ENCODE data around the gene BAZ1B. TPM values are rescaled to one million over a fixed set of nuclear protein-coding genes. Genes with fewer than 3 reads are reported as not detected.
"Not testable (repeated sequence)": the region's sequence is repeated elsewhere in the genome, so short reads cannot be mapped to it uniquely, and the experiment has no call there.

BAZ1B gene
- total RNA-seq, 1 donor from 2014 or later, result 134 TPM

GRCh38 chr7:73426016-73426415 is 96.1 kb downstream of the BAZ1B start:
- Mint-ChIP-seq H3K4me3 (no peak overlapping the region), H3K36me3 (ENCODE audit: low read depth) (no peaks in the 10 kb centered on the region), H3K4me1 (peaks cover 20% of the 10 kb centered on the region), H3K9me3 (no peaks in the 10 kb centered on the region), H3K27ac (ENCODE audit: unreplicated experiment) (no peak overlapping the region), H3K27me3 (ENCODE audit: low read depth) (no peaks in the 10 kb centered on the region)
- DNase-seq (ENCODE audit: low read depth, low spot score), result no peak
- TF ChIP-seq, protein P1, sequence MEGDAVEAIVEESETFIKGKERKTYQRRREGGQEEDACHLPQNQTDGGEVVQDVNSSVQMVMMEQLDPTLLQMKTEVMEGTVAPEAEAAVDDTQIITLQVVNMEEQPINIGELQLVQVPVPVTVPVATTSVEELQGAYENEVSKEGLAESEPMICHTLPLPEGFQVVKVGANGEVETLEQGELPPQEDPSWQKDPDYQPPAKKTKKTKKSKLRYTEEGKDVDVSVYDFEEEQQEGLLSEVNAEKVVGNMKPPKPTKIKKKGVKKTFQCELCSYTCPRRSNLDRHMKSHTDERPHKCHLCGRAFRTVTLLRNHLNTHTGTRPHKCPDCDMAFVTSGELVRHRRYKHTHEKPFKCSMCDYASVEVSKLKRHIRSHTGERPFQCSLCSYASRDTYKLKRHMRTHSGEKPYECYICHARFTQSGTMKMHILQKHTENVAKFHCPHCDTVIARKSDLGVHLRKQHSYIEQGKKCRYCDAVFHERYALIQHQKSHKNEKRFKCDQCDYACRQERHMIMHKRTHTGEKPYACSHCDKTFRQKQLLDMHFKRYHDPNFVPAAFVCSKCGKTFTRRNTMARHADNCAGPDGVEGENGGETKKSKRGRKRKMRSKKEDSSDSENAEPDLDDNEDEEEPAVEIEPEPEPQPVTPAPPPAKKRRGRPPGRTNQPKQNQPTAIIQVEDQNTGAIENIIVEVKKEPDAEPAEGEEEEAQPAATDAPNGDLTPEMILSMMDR (conservative IDR thresholded peaks at IDR 0.05), result no peak

DNA sequence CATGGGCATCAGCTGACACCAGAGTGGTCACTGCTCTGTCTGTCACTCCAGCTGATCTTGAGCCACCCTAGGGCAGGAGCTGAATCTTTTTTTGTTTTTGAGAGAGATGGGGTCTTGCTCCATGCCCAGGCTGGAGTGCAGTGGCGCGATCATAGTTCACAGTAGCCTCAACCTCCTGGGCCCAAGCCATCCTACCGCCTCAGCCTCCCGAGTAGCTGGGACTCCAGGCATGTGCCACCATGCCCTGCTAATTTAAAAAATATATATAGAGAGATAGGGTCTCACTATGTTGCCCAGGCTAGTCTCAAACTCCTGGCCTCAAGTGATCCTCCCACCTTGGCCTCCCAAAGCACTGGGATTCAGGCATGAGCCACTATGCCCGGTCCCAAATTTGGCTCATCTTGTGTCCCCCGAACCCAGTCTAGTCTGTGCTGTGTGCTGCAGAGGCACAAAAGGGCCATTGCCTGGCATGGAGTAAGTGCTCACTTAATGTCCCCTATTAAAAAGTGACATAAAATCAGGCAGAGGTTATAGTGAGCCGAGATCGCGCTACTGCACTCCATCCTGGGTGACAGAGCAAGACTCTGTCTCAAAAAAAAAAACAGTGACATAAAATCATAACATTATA is 96.6 kb downstream of the BAZ1B start:
- TF ChIP-seq, protein P1 (conservative IDR thresholded peaks at IDR 0.05), result no peak
- Mint-ChIP-seq H3K27me3 (ENCODE audit: low read depth) (no peaks in the 10 kb centered on the region), H3K4me1 (peaks cover 16% of the 10 kb centered on the region), H3K36me3 (ENCODE audit: low read depth) (no peaks in the 10 kb centered on the region), H3K4me3 (no peak overlapping the region), H3K9me3 (no peaks in the 10 kb centered on the region), H3K27ac (ENCODE audit: unreplicated experiment) (no peak overlapping the region)
- DNase-seq (ENCODE audit: low read depth, low spot score), result no peak

DNA sequence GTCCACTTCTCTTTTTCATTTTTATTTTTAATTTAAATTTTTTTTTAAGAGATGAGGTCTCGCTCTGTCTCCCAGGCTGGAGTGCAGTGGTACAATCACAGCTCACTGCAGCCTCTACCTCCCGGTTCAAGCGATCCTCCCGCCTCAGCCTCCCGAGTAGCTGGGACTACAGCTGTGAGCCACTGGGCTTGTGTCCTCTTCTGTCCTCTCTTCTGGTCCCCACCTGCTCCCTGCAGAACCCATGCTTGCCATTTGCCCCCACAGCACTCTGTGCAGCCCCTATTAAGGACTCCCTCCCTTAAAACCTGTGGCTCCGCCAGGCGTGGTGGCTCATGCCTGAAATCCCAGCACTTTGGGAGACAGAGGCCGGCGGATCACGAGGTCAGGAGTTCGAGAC is 97.6 kb downstream of the BAZ1B start:
- Mint-ChIP-seq H3K4me1 (peaks cover 17% of the 10 kb centered on the region), H3K27me3 (ENCODE audit: low read depth) (no peaks in the 10 kb centered on the region), H3K27ac (ENCODE audit: unreplicated experiment) (peak overlapping the region; percentile 67), H3K9me3 (no peaks in the 10 kb centered on the region), H3K36me3 (ENCODE audit: low read depth) (no peaks in the 10 kb centered on the region), H3K4me3 (no peak overlapping the region)
- no peak for DNase-seq (ENCODE audit: low read depth, low spot score)
- TF ChIP-seq, protein P1 (conservative IDR thresholded peaks at IDR 0.05), result no peak

- no peaks in the 10 kb centered on the region for H3K27me3 Mint-ChIP-seq (ENCODE audit: low read depth)
- no peaks in the 10 kb centered on the region for H3K9me3 Mint-ChIP-seq
- H3K27ac Mint-ChIP-seq (ENCODE audit: unreplicated experiment), result peak overlapping the region; percentile 71
- TF ChIP-seq, protein P1 (conservative IDR thresholded peaks at IDR 0.05), result no peak
- no peaks in the 10 kb centered on the region for H3K36me3 Mint-ChIP-seq (ENCODE audit: low read depth)
- peaks cover 15% of the 10 kb centered on the region for H3K4me1 Mint-ChIP-seq
- H3K4me3 Mint-ChIP-seq, result no peak overlapping the region
- DNase-seq (ENCODE audit: low read depth, low spot score), result peak; percentile 56
These were observed 98.3 kb downstream of the BAZ1B start for GRCh38 chr7:73423519-73424488.

DNA sequence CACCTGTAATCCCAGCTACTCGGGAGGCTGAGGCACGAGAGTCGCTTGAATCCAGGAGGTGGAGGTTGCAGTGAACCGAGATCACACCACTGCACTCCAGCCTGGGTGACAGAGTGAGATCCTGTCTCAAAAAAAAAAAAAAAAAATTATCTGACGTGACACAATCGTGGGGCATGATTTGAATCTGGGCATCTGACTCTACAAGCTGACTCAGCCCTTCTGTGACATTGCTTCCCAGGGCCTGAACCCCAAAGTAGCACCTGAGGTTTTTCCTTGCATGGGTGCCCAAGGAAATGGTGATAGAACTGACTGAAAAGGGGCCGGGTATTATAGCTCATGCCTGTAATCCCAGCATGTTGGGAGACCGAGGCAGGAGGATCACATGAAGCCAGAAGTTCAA is 101.5 kb downstream of the BAZ1B start:
- not testable (repeated sequence) for DNase-seq (ENCODE audit: low read depth, low spot score); H3K27me3 Mint-ChIP-seq (ENCODE audit: low read depth); H3K36me3 Mint-ChIP-seq (ENCODE audit: low read depth); H3K27ac Mint-ChIP-seq (ENCODE audit: unreplicated experiment); H3K4me3 Mint-ChIP-seq; H3K9me3 Mint-ChIP-seq
- peaks cover 15% of the 10 kb centered on the region for H3K4me1 Mint-ChIP-seq

- Mint-ChIP-seq H3K4me1 (peaks cover 12% of the 10 kb centered on the region), H3K27ac (ENCODE audit: unreplicated experiment) (peak overlapping the region; percentile 78)
- H3K27me3 Mint-ChIP-seq (ENCODE audit: low read depth); DNase-seq (ENCODE audit: low read depth, low spot score); H3K36me3 Mint-ChIP-seq (ENCODE audit: low read depth); H3K4me3 Mint-ChIP-seq; H3K9me3 Mint-ChIP-seq: not testable (repeated sequence)
These were observed 102.1 kb downstream of the BAZ1B start for GRCh38 chr7:73420016-73420415.
